ENCODE results near the gene OVCH1.
"Not testable (repeated sequence)": the region's sequence is repeated elsewhere in the genome, so short reads cannot be mapped to it uniquely, and the experiment has no call there.

The OVCH1 gene

DNA sequence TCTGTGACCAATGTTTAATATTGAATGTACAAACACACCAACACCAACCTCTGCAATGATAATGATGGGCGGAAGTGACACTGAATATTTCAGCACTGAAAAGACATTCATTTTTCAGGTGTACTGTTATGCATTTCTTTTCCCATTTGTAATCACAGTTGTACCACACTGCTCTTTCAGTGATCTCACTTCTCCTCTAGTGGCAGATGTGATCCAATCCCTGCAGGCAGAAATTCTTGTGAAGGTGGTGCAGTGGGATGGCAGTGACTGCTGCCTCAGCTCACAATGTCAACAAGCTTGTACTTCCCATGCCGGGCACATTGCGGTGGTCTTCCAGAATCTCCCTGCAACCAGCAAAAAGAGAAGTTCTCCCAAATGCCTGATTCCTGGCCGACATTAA lies 93.5 kb downstream of the OVCH1 start:
- no peak for DNase-seq

DNA sequence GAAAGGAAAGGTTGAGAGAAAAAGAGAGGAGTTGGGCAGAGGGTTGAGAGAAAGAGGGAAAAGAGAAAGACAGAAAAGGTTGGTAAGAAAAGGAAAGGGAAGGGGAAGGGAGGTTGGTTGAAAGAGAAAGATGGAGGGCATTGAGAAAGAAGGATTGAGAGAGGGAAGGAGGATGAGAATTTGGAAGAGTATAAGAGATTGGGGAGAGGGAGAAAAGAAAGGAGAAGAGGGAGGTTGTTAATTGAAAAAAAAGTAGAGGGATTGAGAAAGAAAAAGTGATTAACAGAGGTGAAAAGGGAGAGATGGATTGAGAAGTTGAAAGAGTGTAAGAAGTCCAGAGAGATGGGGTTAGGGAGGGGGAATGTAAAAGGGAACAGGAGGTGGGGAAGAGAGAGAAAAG lies 95.0 kb downstream of the OVCH1 start:
- DNase-seq: no peak

DNA sequence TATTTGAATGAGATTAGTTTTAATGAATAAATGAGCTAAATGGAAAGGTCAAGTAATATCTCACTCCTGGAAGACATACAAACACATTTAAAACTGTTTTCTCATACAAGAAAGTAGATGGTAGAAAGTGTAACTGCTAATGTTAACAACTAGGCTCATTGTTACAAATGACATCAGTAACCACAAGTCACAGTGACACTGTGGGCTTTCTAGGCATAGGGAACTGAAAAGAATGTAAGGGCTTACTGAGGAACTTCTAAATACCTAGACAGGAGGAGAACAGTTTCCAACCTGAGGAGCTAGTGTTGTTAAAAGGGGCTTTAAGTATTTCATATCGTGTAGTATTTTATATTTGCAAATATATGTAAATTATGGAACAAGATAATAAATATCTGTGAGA lies 99.0 kb downstream of the OVCH1 start:
- DNase-seq: no peak

DNA sequence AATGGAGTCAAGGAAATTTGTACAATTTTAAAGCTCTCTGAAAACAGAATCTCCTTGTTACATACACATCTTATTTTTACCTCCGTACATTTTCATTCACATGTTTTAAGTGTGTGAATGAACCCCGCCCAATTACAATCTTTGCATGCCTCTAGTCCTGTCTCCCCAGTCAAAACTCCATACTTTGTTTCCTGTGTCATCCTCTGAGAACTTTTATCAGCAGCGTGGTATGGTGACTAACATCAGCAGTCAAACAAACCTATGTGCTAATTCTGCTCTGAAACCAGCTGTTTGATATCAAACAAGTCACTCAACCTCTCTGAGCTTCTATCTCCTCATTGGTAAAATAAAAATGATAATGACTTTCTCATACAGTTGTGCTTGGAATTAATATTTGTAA lies 100.7 kb downstream of the OVCH1 start:
- DNase-seq: peak; percentile 9

DNA sequence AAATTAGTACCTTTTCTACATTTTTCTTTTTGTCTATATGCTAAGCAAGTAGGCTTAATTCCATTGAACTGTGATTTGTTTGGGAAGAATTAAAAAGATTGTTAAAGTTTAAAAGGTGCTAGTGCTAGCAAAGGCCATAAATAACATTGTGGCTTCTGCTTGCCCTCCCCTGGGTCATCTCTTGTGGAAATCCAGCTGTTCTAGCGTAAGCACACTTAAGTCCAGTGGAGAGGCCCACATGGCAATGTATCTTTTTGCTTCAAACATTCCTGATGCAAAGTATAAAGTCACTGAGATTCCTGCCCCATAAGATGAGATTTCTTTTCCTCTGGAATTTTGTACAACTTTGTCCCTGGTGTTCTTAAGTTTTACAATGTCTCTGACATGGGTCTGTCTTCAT lies 102.1 kb downstream of the OVCH1 start:
- no peak for DNase-seq

DNA sequence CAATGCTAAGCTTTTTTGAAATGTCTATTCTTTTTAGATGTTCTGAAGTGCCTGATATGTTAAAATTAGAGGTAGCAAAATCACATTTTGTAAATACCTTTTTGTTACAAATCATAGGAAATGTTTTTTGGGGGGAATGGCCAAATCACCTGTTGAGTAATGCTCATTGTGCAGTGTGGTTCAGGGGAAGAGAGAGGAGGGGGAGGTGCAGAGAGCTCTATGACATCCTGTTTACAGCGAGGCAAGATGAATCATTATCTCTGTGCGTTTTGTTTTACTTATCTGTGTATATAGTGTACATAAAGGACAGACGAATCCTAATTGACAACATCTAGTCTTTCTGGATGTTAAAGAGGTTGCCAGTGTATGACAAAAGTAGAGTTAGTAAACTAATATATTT lies 107.1 kb downstream of the OVCH1 start:
- not testable (repeated sequence) for DNase-seq

DNA sequence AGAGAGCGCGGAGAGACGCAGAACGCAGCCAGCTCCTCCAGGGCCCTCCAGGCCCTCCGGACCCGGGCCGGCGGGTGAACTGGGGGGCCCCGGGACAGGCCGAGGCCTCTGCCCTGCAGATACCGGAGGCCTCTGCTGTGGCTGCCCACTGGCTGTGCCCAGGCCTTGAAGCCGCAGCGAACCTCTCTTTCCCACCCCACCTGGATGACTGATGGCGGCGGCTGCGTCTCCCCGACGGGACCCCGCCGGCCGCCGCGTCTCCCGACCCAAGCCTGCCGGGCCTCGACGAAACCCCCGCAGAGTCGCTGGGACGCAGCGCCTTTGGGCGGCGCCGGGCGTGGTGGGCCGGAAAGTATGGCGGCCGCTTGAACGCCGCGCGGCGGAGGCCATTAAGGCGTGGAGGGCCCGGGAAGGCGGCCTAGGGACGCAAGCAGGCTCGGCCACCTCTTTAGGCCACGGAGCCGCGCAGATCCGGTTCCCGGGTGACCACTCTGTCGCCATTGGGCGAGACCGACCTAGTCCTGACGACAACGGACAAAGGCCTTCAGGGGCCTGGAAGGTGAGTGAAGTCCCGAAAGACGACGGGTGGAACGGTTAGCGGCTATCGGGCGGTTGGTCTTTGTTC lies 108.1 kb downstream of the OVCH1 start:
- DNase-seq: no peak

DNA sequence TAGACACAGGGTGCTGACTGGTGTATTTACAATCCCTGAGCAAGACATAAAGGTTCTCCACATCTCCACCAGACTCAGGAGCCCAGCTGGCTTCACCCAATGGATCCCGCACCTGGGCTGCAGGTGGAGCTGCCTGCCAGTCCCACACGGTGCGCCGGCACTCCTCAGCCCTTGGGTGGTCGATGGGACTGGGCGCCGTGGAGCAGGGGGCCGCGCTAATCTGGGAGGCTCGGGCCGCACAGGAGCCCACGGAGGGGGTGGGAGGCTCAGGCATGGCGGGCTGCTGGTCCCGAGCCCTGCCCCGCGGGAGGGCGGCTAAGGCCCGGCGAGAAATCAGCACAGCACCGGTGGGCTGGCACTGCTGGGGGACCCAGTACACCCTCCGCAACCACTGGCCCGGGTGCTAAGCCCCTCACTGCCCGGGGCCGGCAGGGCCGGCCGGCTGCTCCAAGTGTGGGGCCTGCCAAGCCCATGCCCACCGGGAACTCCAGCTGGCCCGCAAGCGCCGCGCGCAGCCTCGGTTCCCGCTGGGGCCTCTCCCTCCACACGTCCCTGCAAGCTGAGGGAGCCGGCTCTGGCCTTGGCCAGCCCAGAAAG lies 111.3 kb downstream of the OVCH1 start:
- DNase-seq: not testable (repeated sequence)

DNA sequence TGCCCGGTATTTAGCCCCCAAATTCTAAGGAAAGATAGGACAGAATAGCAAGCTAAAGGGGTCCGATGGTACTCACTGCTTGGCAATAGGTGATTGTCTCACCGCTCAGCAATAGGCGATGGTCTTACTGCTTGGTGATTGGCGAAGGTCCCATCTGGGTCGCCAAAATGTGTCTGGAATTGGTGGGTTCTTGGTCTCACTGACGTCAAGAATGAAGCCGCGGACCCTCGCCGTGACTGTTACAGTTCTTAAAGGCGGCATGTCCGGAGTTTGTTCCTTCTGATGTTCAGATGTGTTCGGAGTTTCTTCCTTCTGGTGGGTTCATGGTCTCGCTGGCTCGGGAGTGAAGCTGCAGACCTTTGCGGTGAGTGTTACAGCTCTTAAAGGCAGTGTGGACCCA lies 112.3 kb downstream of the OVCH1 start:
- DNase-seq: not testable (repeated sequence)

DNA sequence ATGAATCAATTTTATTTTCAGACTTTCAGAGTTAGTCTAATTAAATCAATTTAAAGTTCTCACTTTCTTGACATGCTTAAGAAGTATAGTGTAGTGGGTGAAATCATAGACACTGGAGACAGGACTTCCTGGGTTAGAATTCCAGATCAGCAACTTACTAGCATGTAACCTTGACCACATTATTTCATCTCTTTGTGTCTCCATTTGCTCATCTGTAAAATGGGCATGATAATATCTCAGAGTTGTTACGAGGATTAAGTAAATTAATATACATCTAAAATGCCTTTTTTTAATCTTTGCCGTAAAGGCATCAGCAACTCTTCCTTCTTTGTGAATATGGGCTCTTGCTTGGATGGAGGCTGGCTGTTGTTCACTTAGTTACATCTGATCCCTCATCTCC lies 115.2 kb downstream of the OVCH1 start:
- DNase-seq: no peak

DNA sequence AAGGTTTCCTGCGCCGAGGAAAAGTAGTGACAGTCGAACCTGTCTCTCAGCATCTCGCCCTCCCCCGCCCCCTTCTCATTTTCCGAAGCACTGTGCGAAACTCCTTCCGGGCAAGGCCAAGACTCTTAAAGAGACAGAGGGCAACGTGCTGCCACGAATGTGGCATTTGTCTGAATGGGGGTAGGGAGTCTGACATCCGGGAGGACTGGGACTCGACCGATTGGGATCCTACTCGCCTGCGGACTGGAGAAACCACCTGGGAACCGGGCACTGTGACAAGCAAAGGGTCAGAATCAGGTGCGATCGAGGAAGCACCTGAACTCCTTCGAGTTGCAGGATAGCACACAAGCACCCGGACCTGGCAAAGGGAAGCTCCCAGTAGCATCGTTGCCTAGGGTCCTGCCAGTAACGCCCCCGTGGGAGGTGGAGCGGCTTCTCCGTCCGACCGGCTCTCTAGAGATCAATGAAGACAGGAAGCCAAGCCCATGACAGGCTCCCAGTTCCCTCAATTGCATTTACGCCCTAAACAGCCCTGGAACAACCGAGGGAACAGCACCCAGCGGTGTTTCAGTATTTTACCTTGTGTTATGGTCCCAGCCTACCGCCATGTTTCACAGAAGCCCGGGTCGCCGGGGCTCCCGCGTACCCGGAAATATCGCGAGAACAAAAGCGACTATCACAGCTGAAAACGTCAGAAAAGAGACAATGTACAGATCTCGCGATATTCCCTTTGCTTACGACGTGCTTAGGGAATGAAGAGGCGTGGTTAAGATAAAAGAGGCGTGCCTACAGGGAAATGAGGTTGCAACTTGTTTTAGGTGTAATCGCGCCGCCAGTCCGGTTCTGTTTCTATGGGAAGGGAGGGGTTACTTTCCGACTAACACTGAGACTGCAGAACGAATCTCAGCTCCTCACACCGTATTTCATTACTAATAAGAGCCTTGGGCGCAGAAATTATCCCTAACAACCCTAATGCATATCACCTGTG lies 116.7 kb downstream of the OVCH1 start, which contains the start of gene ERGIC2:
Gene ERGIC2 (minus strand): TSS at position 637 of the 988 bp plus-strand sequence. CDS start 9,539 bp downstream, outside the sequence.
- DNase-seq: peak; percentile 99

All from fibroblast of upper back skin (primary cell).